Suprapubic skin (tissue), 3 donors: ENCODE results near the gene PEX13.

ENCODE experiments used
- CTCF ChIP-seq, 2 donors: fragments of 200-600 bp in 1 of 2; fragments of 450-650 bp in 1 of 2; sonication (generic) in 1 of 2; IDR thresholded peaks; one replicate each; pipeline ENCODE4 v1.5.1; 2016 to 2019; ENCODE audit warnings: antibody characterized with exemption in 2 of 2, mild to moderate bottlenecking in 1 of 2, moderate library complexity in 1 of 2
- POLR2A ChIP-seq, 2 donors: fragments of 450-650 bp; IDR thresholded peaks; one replicate each; pipeline ENCODE4 v1.6.1; 2017; ENCODE audit warnings: antibody characterized with exemption in 2 of 2, mild to moderate bottlenecking in 2 of 2, moderate library complexity in 2 of 2

GRCh38 chr2:61044636-61045035 lies 27.1 kb downstream of the PEX13 start:
- TF ChIP-seq CTCF (IDR thresholded peaks at IDR 0.05) (no peak), POLR2A (IDR thresholded peaks at IDR 0.05) (no peak)
